HG03064 (cell line): ENCODE data around the gene CLK4.

ENCODE experiments used
- ATAC-seq: cut with Tn5 transposase; IDR thresholded peaks from one replicate; pipeline ENCODE4 v1.9.1; 2021; ENCODE audit warnings: low read depth; ENCODE audit not compliant: unreplicated experiment

The CLK4 gene

DNA sequence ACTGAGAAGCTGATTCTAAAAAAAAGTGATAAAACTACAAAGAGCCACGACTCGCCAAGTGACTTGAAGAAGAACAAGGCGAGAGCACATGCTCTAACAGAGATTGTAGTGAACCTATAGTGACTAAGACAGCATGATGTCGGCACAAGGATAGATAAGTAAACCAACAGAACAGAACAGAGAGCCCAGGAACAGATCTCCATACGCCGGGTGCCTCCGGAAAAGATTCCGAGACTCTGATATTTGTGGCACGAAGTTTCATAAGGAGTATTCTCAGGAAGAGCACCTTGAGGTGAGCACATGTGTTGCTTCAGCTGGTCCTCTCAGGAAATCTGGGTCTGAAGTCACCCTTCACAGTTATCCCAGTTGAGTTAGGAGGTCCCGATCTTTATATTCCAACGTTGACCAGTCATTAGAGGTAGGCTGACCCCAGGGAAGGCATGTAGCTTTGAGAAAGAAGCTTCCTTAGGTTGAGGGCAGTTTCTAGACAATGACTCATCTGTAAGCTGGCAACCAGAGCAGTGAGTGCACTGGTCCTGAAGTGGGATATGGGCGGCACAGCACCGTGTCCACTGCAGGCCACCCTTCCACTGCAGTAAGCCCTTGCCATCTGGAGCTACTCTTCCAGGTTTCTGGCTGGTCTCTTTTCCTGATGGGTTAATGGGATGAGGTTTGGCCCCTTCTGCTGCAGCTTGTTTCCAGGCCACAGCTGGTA, 13.6 kb upstream of the CLK4 start:
- no peak for ATAC-seq

DNA sequence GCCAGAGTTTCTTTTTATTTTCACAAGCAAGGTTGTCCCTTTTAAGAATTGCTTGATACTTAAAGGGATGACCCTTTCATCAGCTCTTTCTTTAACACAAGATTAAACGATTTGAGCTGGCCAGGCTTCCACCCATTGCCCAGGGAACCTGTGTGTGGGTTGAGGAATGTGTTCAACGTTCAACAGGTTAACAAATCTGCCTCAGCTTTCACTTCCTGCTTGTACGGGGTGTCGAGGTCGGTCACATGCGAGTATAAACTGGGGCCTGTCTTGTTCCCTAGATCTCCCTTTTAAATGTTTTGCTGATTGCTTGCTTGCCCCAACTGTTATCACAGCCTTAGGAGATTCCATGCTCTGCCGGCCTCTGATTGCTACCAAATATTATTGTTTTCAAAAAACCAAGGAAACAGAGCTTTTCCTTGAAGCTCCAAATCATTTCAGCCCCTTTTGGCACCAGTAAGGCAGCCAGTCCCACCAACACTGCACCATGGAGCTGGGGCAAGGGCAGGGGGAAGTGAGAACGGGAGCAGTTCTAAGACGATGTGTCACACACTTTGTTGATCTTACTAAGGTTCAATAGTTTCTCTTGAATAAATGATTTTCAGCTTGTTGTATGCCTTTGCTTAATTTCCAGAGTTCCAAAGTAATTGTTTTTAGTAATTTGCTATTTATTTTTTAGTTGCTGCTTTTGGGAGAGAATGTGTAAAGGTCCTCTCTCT, 10.7 kb upstream of the CLK4 start:
- ATAC-seq = no peak

DNA sequence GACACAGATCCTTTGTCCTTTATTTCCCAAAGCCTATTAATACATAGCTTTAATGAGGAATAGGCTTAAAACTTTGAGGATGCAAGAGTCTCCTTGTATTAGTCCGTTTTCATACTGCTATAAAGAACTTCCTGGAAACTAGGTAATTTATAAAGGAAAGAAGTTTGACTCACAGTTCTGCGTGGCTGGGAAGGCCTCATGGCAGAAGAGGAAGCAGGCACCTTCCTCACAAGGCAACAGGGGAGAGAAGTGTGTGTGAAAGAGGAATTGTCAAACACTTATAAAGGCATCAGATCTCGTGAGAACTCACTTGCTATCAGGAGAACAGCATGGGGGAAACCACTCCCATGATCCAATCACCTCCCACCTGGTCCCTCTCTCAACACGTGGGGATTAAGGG, 5.4 kb upstream of the CLK4 start:
- ATAC-seq = no peak

DNA sequence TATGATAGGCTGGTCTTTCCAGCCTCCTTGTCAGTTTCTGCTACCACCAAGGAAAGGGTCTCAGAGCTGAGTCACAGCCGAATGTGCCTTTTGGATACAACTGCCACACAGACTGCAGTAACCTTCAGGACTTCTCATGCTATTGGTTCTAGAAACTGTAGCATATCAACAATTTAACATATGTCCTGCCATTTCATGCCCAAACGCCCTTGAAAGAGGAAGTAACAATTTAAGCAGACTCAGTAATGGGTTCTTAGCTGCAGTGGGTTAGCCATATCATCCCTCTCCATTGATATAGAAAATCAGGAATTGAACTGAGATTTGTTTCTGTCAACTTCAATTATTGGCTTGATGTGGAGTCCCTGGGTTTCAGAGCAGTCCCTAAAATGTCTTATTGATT, 4.1 kb upstream of the CLK4 start:
- ATAC-seq = no peak

DNA sequence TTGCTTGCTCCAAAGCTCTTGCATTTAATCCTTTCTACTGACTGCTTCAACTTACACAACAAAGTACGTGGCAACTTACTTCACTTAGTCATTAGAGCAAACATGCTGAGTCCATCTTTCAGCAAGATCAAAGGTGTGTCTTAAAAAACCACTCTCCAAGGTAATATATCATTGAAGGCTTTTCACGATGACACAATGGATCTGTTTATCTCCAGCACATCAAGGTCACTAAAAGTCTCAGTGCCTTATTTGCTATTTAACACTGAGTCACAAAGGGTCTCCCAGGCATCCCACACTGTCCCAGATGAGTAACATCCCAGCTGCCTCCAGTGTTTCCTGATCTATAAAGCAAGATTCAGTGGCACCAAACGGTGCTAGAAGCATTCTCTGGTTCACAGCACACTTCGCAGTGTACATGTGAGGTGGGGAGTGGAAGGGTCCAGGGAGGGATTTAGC, 3.7 kb upstream of the CLK4 start:
- no peak for ATAC-seq

GRCh38 chr5:178627259-178627598, 379 bp upstream of the CLK4 start:
- ATAC-seq = no peak

GRCh38 chr5:178625679-178626483, 969 bp downstream of the CLK4 start:
- ATAC-seq = peak; percentile 26

DNA sequence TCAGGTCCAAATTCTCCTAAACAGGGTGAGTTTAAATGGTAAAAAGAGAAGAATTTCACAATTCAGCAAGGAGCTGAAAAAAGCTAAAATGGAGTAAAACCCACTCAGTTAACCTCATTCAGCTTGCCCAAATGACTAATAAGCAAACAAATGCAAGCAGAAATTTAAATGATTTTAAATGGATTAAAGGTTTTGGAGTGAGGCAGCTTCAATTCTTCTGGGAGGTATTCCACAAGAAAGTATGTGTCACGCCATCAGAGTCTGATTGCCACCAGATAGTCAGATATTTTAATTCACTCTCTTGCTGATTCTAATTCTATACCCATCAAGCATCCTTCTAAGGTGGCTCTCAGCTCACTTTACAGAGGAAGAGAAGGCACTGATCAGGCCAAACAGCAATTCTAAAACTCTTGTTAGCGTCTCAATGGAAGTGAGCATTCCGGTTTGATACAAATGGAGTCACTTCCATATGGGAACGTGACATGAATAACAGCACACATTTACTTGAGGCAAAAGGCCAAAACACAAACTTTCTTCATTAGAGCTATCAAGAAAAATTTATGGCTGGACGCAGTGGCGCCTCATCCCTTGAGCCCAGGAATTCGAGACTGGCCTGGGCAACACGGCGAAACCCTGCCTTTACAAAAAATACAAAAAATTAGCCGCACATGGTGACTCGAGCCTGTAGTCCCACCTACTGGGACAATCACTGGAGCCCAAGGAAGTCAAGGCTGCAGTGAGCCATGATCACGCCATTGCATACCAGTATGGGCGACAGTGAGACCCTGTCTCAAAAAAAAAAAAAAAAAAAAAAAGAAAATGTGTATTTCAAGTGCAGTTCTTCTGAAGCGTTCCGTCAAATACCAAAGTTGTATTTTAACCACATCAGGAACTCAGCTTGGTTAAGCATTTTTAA, 2.0 kb downstream of the CLK4 start:
- no peak for ATAC-seq

- ATAC-seq = no peak
These were observed 4.1 kb downstream of the CLK4 start for GRCh38 chr5:178622679-178623247.

- no peak for ATAC-seq
These were observed 7.5 kb downstream of the CLK4 start for GRCh38 chr5:178619390-178619789.

- no peak for ATAC-seq
These were observed 14.6 kb downstream of the CLK4 start for GRCh38 chr5:178612299-178612698.

- no peak for ATAC-seq
These were observed 20.6 kb downstream of the CLK4 start for GRCh38 chr5:178606269-178606668.

- ATAC-seq = no peak
These were observed 21.1 kb downstream of the CLK4 start for GRCh38 chr5:178605788-178606187.

DNA sequence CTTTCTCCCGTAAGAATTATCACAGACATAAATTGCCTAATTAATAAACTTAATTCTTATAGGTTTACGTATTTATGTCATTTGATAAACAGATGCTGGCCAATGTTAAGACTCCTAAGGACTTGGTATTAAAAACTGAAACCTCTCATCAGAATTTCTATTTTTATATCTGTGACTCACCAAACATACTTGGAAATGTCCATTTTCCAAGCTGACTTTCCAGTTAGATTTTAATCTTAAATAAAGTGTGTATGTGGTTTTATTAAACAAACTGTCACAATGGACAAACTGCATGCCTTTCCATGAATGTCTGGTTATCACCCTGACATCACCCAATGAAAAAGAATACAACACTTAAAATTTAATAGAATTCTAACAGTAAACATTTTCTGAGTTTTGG, 24.1 kb downstream of the CLK4 start:
- no peak for ATAC-seq

DNA sequence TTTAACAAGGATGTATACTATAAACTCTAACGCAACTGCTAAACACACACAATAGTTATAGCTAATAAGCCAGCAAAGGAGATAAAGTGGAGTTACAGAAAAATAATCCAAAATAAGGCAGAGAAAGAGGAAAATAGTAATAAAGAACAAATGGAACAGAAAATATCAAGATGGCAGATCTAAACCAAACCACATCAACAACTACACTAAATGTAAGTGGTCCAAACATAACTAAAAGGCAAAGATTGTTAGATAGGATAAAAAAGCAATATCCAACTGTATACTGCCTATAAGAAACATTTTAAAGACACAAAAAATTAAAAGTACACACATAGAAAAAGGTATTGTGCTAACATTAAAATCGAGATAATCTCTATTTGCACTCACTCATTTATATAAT, 31.1 kb downstream of the CLK4 start:
- ATAC-seq = no peak

DNA sequence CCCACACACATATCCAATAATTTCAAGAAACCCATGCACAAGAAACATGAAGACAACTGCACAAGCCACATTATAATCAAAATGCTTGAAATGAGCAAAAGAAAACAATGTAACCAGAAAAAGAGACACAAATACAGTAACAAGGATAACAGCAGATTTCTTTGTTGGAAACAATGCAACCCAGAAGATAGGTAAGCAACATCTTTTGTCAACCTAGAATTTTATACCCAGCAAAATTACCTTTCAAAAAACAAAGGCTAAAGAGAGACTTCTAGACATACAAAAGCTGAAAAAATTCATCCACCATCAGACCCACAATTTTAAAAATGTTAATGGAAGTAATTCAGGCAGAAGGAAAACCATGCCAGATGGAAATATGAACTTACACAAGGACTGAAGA, 31.7 kb downstream of the CLK4 start:
- ATAC-seq = no peak

GRCh38 chr5:178590924-178591423, 35.9 kb downstream of the CLK4 start:
- ATAC-seq = no peak

DNA sequence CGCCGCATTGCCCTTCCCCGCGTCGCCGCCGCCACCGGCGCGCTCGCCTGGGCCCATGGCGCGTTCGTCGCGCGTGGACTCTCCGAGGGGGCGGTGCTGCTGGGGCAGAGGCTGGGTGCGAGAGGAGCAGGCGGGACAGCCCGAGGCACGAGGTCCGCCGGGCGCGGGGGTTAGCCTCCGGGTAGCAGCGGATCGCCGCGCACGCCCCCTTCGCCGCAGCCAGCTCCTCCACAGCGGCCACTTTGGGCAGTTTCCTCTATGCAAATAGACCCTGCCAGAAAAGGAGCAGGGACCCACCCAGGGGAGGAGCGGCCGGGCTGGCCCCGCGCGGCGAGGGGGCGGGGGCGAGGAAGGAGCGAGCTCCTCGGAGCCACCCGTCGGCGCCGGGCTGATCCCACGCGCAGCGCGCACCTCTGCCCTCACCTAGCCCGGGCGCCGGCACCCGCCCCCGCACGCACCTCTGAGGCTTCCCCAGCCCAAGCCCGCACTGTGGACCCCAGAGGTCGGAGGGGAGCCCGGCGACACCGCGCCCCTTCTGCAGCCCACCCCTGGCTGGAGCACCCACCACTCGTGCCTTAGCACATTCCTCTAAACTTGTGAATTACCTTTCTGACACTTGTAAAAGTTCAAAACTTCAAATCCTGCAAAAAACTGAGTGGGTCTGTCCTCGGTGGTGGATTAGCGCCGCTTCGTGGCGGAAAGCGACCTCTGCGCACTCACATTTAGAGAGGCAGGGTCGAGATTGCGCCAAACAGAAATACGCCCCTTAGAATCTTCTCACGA, 36.5 kb downstream of the CLK4 start, which contains the start of gene COL23A1:
TSS of gene COL23A1 (minus strand) at position 253 of the 783 bp plus-strand sequence.
- ATAC-seq = no peak
